GM18511 (cell line): ENCODE results near the gene SLBP.
A peak's percentile ranks its signal among the peaks of the same experiment; 100 is the strongest.

Source experiments
- ATAC-seq: cut with Tn5 transposase; IDR thresholded peaks from one replicate; pipeline ENCODE4 v1.9.1; 2021; ENCODE audit warnings: mild to moderate bottlenecking, moderate library complexity; ENCODE audit not compliant: unreplicated experiment

The SLBP gene

GRCh38 chr4:1712216-1713002, at the start of gene SLBP:
TSS of gene SLBP (minus strand) at chr4:1712319. CDS start at chr4:1712188, 131 bp downstream.
- peak; percentile 81 for ATAC-seq

DNA sequence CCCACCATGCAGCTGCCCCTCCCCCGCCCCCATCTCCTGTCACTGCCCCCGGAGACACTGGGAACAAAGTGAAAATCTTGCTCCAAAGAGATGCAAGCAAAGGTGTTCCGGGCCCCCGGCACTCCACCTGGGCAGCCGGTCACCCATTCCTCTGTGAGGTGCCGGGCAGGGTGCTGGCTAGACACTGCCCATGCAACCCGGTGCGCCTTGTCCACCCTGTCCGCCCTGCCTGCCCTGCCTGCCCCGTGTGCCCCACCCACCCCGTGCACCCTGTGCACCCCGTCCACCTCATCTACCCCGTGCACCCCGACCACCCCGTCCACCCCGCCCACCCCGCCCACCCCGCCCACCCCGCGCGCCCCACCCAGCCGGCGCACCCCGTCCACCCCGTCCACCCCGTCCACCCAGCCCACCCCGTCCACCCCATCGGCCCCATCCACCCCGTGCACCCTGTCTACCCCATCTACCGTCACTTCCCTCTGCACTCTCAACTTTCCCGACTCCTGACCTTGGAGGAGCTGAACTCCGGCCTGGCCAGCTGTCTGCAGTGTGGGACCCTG, 49.1 kb upstream of the SLBP start:
- no peak for ATAC-seq

GRCh38 chr4:1760521-1761071, 48.5 kb upstream of the SLBP start:
- no peak for ATAC-seq

DNA sequence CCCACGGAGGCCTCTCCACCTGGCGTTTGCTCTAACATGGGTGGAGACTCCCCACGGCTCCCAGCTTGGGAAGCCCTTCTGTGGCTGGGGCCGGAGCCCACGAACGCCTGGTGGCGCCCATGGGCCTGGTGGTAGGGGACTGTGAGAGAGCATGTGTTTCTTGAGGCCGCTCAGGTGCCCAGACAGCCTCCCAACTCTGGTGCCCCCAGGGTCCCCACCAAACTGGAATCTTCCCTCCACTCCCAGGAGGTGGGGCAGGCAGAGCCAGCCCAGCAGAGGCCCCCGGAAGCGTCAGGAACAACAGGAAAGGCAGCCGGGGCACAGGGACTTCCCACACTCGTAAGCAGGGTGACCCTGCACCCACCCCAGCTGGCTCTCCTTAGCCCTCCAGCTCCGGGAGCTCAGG, 47.7 kb upstream of the SLBP start:
- ATAC-seq = no peak

GRCh38 chr4:1759170-1759817, 47.2 kb upstream of the SLBP start:
- ATAC-seq = no peak

DNA sequence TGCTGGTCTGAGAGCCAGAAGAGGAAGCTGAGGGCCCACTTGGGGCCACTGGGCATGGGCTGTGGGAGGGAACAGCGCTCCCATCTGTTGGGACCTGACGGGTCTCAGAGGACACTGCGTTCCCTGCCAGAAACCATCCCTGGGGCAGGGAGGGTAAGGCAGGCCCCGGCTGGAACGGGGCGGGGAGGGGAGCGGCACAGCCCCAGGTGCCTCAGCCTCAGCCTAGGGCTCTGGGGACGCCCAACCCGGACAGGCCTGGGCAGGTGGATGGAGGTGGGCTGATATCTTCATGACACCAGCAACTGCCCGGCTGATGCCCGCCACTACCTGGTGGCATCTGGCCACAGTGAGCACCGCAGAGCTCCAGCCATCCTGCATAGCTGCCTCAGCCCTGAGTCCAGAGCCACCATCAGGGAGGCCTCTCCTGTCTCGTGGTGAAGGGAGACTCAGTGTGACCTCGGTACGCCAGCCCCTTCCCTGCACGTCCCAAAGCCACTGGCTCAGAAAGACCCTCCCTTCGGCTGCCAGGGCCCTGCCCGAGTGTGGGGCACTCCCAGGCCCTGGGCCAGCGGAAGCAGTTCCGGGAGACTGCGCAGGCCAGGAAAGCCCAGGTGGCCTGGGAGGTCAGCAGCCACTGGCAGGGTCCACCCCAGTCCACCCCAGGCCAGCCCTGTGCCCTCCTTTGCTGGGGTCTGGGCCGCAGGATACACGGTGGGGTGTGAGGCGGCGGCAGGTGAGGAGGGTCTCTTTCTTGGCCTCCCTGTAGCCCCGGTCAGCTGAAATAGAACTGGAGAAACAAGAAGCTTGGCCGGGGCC, 46.4 kb upstream of the SLBP start:
- ATAC-seq = no peak

- ATAC-seq = no peak
These were observed 45.7 kb upstream of the SLBP start for GRCh38 chr4:1757836-1758235.

DNA sequence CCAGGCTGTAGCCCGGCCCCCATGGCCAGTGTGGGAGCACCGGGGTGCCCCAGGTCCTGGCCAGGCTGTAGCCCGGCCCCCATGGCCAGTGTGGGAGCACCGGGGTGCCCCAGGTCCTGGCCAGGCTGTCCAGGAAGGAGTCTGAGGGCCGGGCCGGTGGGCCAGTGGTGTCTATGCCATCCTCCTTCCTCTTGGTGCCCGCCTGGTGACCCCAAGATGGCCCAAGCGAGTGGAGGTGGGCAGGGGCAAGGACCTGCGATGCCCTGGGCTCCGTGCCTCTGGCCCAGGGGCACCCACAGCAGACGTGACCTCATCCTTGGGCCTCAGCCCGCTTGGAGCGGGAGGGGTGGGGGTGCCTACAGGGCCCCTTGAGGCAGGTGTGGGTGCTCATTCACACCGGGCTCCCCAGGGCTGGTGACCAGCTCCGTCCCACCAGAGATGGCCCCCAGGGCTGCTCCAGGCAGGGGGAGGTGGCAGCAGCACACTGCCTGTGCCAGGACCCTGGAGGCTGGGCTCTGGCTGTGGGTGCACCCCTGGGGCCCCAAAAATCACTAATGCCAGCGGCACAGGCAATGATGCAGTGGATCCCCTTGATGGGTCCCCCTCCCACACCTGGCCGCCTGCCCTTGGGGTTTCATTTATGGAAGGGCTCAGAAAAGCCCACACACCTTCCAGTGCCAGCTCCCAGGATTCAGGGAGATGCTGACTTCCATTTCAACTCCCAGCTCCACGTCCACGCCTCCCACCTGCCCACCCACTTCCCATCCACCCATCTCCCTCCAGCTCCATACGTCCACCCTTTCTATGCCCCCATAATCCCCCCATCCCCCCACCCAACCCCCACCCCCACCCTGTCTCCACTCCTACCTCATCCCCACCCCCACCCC, 45.0 kb upstream of the SLBP start:
- ATAC-seq = no peak

DNA sequence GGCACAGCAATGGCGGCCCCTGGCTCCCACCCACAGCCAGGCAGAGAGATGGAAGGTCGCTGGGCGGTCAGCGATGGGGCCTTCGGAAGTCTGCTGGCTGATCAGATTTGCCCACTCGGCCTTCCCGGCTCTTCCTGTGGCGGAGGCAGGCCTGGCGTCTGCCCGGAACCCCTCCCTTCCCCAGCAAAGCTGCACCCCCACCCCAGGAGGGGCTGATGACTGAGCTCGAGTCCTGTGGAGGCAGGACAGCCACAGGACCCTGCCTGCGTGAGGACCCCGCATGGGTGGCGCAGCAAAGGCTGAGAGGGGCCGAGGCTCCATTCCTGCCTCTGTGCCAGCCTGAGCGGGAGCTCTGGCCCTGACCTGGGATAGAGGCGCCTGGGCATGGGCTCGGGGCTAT, 44.0 kb upstream of the SLBP start:
- ATAC-seq = no peak

- ATAC-seq = no peak
These were observed 43.2 kb upstream of the SLBP start for GRCh38 chr4:1755297-1755696.

DNA sequence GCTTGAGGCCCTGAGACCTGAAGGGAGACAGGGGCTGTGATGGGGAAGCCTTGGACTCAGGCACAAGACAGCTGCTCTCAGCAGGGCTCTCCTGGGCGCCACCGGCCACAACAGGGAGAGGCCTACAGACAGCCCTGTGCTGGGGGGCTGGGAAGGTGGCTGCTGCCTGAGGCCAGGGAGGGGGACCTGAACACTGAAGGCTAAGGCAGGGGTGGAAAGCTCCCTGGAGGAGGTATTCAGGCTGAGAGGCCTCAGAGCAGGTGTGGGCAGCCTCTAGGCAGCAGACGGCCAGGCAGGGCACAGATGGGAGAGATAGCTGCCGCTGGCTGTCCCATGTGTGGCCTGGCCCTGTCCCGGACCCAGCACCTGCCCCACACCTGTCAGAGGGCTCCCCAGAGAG, 42.2 kb upstream of the SLBP start:
- ATAC-seq = no peak

DNA sequence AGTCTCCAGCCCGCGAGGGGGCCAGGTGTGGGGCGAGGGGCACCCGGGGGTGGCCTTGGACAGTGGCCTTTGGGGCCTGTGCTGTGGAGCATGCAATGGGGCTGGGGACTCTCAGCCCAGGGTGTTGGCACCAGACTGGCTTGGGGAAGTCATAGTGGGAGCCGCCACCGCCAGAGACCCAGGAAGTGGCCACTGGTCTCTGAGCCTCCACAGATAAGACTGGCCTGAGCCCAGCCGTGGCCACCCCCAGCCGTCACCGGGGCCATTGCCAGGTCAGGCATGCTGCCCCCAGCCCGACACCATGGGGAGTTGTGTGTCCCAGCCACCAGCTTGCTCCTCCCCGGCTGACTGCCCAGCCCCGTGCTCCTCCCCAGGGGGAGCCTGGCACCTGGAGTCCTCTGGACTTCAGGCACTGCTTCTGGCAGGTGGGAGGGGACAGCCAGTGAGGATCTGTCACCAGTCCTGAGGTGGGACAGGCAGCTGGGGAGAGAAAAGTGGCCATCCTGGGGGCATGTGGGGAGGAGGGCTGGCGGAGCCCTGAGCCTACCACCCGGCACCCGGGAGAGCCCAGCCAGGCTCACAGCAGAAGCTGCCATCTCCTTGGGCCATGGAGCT, 41.7 kb upstream of the SLBP start:
- ATAC-seq = no peak

DNA sequence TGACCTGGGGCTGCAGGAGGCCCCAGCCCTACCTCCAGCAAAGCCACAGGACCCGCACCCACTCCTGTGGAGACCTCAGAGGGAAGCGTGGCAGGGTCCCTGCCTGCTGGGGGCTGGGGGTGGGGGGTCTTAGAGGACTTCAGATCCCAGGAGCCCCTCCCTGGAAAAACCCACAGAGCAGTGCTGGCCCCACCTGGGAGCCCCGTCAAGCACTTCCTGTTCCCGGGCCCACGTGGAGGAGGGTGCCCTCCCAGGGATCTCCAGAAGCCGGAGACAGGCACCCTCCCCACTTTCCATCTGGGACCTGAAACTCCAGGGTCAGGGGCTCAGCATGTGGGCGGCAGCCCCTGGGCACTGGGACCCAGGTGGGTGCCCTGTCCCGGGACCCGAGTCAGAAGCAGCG, 41.2 kb upstream of the SLBP start:
- ATAC-seq = no peak

GRCh38 chr4:1752284-1753041, 40.3 kb upstream of the SLBP start:
- ATAC-seq = no peak

DNA sequence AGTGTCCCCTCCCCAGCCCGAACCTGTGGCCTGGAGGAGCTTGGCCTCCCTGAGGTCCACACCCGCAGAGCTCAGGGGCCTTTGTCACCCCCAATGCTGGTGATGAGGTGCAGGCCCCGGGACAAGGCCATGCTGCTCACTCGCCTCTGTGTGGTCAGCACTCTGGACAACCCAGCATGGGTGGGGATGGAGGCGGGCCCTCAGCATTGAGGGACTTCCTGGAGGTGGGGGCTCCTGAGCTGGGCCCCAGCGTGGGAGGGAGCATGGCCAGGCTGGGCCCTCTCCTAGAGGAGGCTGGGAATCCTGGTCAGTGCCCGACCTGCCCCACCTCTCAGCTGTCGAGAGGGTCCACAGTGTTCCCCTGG, 39.8 kb upstream of the SLBP start:
- ATAC-seq = no peak

- ATAC-seq = no peak
These were observed 39.2 kb upstream of the SLBP start for GRCh38 chr4:1751155-1751918.

DNA sequence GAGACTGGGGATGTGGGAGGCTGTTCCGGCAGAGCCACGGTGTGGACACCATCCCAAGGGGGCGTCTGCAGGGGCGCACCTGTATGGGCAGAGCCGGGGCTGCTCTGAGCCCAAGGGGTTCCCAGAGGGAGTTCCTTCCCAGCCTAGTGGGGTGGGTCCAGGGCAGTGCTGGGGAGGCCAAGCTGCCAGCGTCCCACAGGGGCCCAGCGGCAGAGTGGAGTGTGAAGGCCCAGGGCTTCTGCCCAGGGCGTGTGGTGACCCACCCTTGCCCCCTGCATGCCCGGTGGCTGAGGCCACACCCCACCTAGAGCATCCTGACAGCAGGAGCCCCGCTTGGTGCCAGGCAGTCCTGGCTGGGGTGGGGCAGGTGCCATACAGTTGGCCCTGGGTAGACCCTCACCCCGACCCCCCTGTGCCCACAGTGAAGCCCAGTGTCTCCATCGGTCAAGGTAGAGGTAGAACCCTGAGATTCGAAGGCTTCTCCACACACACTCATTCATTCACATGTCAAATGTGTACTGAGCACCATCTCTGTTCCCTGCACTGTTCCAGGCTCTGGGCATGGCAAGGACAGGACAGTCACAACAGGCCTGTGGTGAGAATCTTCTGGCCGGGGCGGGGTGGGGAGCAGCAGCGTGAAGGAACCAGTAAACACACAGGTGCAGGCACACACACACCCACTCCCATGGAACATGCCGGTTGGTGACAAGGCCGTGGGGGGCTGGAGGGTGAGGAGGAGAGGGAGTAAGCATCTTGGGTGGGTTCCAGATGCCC, 38.4 kb upstream of the SLBP start:
- ATAC-seq = no peak

GRCh38 chr4:1749826-1750225, 37.7 kb upstream of the SLBP start:
- no peak for ATAC-seq
